ENCODE results near the gene RBMS3.

RBMS3 gene

GRCh38 chr3:29310865-29311264 is 30.0 kb downstream of the RBMS3 start:
- Histone ChIP-seq H3K36me3 (ENCODE audit: control insufficient read depth, insufficient read depth, low read length) (no peaks in the 10 kb centered on the region), H3K27ac (ENCODE audit: low read length) (no peak overlapping the region), H3K4me3 (ENCODE audit: low read length) (no peak overlapping the region), H3K27me3 (ENCODE audit: control insufficient read depth, insufficient read depth, low read length) (no peaks in the 10 kb centered on the region), H3K4me1 (ENCODE audit: control insufficient read depth, insufficient read depth, low read length) (no peaks in the 10 kb centered on the region), H3K9me3 (ENCODE audit: control insufficient read depth, insufficient read depth, low read length) (no peaks in the 10 kb centered on the region)
- WGBS (ENCODE audit: insufficient coverage, insufficient read length) = no CpG with 5 or more reads among the region's 1 CpG
- no peak for DNase-seq (ENCODE audit: low read depth, low spot score)

- Histone ChIP-seq H3K4me1 (ENCODE audit: control insufficient read depth, insufficient read depth, low read length) (no peaks in the 10 kb centered on the region), H3K36me3 (ENCODE audit: control insufficient read depth, insufficient read depth, low read length) (no peaks in the 10 kb centered on the region), H3K27me3 (ENCODE audit: control insufficient read depth, insufficient read depth, low read length) (no peaks in the 10 kb centered on the region), H3K9me3 (ENCODE audit: control insufficient read depth, insufficient read depth, low read length) (no peaks in the 10 kb centered on the region), H3K4me3 (ENCODE audit: low read length) (no peak overlapping the region), H3K27ac (ENCODE audit: low read length) (no peak overlapping the region)
- no CpG with 5 or more reads among the region's 3 CpGs for WGBS (ENCODE audit: insufficient coverage, insufficient read length)
- DNase-seq (ENCODE audit: low read depth, low spot score) = no peak
These were observed 30.9 kb downstream of the RBMS3 start for GRCh38 chr3:29311795-29312194.

- Histone ChIP-seq H3K9me3 (ENCODE audit: control insufficient read depth, insufficient read depth, low read length) (no peaks in the 10 kb centered on the region), H3K36me3 (ENCODE audit: control insufficient read depth, insufficient read depth, low read length) (no peaks in the 10 kb centered on the region), H3K4me1 (ENCODE audit: control insufficient read depth, insufficient read depth, low read length) (no peaks in the 10 kb centered on the region), H3K27ac (ENCODE audit: low read length) (no peak overlapping the region), H3K4me3 (ENCODE audit: low read length) (no peak overlapping the region), H3K27me3 (ENCODE audit: control insufficient read depth, insufficient read depth, low read length) (no peaks in the 10 kb centered on the region)
- no peak for DNase-seq (ENCODE audit: low read depth, low spot score)
- WGBS (ENCODE audit: insufficient coverage, insufficient read length) = no CpG with 5 or more reads among the region's 2 CpGs
These were observed 31.5 kb downstream of the RBMS3 start for GRCh38 chr3:29312395-29312794.

GRCh38 chr3:29312960-29313452 is 32.1 kb downstream of the RBMS3 start:
- DNase-seq (ENCODE audit: low read depth, low spot score) = no peak
- Histone ChIP-seq H3K4me3 (ENCODE audit: low read length) (no peak overlapping the region), H3K4me1 (ENCODE audit: control insufficient read depth, insufficient read depth, low read length) (no peaks in the 10 kb centered on the region)

GRCh38 chr3:29313981-29314726 is 33.3 kb downstream of the RBMS3 start:
- no peaks in the 10 kb centered on the region for H3K36me3 ChIP-seq (ENCODE audit: control insufficient read depth, insufficient read depth, low read length)
- no peak for DNase-seq (ENCODE audit: low read depth, low spot score)
- H3K4me1 ChIP-seq (ENCODE audit: control insufficient read depth, insufficient read depth, low read length) = no peaks in the 10 kb centered on the region
- H3K27me3 ChIP-seq (ENCODE audit: control insufficient read depth, insufficient read depth, low read length) = no peaks in the 10 kb centered on the region
- no CpG with 5 or more reads among the region's 1 CpG for WGBS (ENCODE audit: insufficient coverage, insufficient read length)
- no peak overlapping the region for H3K27ac ChIP-seq (ENCODE audit: low read length)
- H3K4me3 ChIP-seq (ENCODE audit: low read length) = no peak overlapping the region
- H3K9me3 ChIP-seq (ENCODE audit: control insufficient read depth, insufficient read depth, low read length) = no peaks in the 10 kb centered on the region

More at GRCh38 chr3:29312960-29313452, 32.1 kb downstream of the RBMS3 start:
- Histone ChIP-seq H3K27ac (ENCODE audit: low read length) (no peak overlapping the region), H3K9me3 (ENCODE audit: control insufficient read depth, insufficient read depth, low read length) (no peaks in the 10 kb centered on the region), H3K27me3 (ENCODE audit: control insufficient read depth, insufficient read depth, low read length) (no peaks in the 10 kb centered on the region), H3K36me3 (ENCODE audit: control insufficient read depth, insufficient read depth, low read length) (no peaks in the 10 kb centered on the region)
- WGBS (ENCODE audit: insufficient coverage, insufficient read length) = no CpG with 5 or more reads among the region's 2 CpGs

GRCh38 chr3:29314727-29315088 is 33.8 kb downstream of the RBMS3 start:
- Histone ChIP-seq H3K27me3 (ENCODE audit: control insufficient read depth, insufficient read depth, low read length) (no peaks in the 10 kb centered on the region), H3K4me1 (ENCODE audit: control insufficient read depth, insufficient read depth, low read length) (no peaks in the 10 kb centered on the region), H3K9me3 (ENCODE audit: control insufficient read depth, insufficient read depth, low read length) (no peaks in the 10 kb centered on the region), H3K36me3 (ENCODE audit: control insufficient read depth, insufficient read depth, low read length) (no peaks in the 10 kb centered on the region), H3K4me3 (ENCODE audit: low read length) (no peak overlapping the region), H3K27ac (ENCODE audit: low read length) (no peak overlapping the region)
- no peak for DNase-seq (ENCODE audit: low read depth, low spot score)

GRCh38 chr3:29317659-29318173 is 36.8 kb downstream of the RBMS3 start:
- Histone ChIP-seq H3K9me3 (ENCODE audit: control insufficient read depth, insufficient read depth, low read length) (no peaks in the 10 kb centered on the region), H3K27ac (ENCODE audit: low read length) (no peak overlapping the region), H3K36me3 (ENCODE audit: control insufficient read depth, insufficient read depth, low read length) (no peaks in the 10 kb centered on the region), H3K4me3 (ENCODE audit: low read length) (no peak overlapping the region), H3K4me1 (ENCODE audit: control insufficient read depth, insufficient read depth, low read length) (no peaks in the 10 kb centered on the region), H3K27me3 (ENCODE audit: control insufficient read depth, insufficient read depth, low read length) (no peaks in the 10 kb centered on the region)
- no CpG with 5 or more reads among the region's 1 CpG for WGBS (ENCODE audit: insufficient coverage, insufficient read length)
- DNase-seq (ENCODE audit: low read depth, low spot score) = no peak

GRCh38 chr3:29318251-29318650 is 37.4 kb downstream of the RBMS3 start:
- no CpG with 5 or more reads among the region's 3 CpGs for WGBS (ENCODE audit: insufficient coverage, insufficient read length)
- DNase-seq (ENCODE audit: low read depth, low spot score) = no peak
- no peaks in the 10 kb centered on the region for H3K4me1 ChIP-seq (ENCODE audit: control insufficient read depth, insufficient read depth, low read length)
- no peaks in the 10 kb centered on the region for H3K9me3 ChIP-seq (ENCODE audit: control insufficient read depth, insufficient read depth, low read length)
- no peak overlapping the region for H3K27ac ChIP-seq (ENCODE audit: low read length)
- H3K4me3 ChIP-seq (ENCODE audit: low read length) = no peak overlapping the region
- H3K27me3 ChIP-seq (ENCODE audit: control insufficient read depth, insufficient read depth, low read length) = no peaks in the 10 kb centered on the region
- H3K36me3 ChIP-seq (ENCODE audit: control insufficient read depth, insufficient read depth, low read length) = no peaks in the 10 kb centered on the region

GRCh38 chr3:29319262-29319661 is 38.4 kb downstream of the RBMS3 start:
- H3K36me3 ChIP-seq (ENCODE audit: control insufficient read depth, insufficient read depth, low read length) = no peaks in the 10 kb centered on the region
- no peak overlapping the region for H3K4me3 ChIP-seq (ENCODE audit: low read length)
- H3K27ac ChIP-seq (ENCODE audit: low read length) = no peak overlapping the region
- no peaks in the 10 kb centered on the region for H3K9me3 ChIP-seq (ENCODE audit: control insufficient read depth, insufficient read depth, low read length)
- no peaks in the 10 kb centered on the region for H3K4me1 ChIP-seq (ENCODE audit: control insufficient read depth, insufficient read depth, low read length)
- no CpG with 5 or more reads among the region's 4 CpGs for WGBS (ENCODE audit: insufficient coverage, insufficient read length)
- no peak for DNase-seq (ENCODE audit: low read depth, low spot score)
- no peaks in the 10 kb centered on the region for H3K27me3 ChIP-seq (ENCODE audit: control insufficient read depth, insufficient read depth, low read length)

GRCh38 chr3:29319798-29320197 is 38.9 kb downstream of the RBMS3 start:
- Histone ChIP-seq H3K27me3 (ENCODE audit: control insufficient read depth, insufficient read depth, low read length) (no peaks in the 10 kb centered on the region), H3K27ac (ENCODE audit: low read length) (no peak overlapping the region), H3K4me1 (ENCODE audit: control insufficient read depth, insufficient read depth, low read length) (no peaks in the 10 kb centered on the region), H3K36me3 (ENCODE audit: control insufficient read depth, insufficient read depth, low read length) (no peaks in the 10 kb centered on the region), H3K9me3 (ENCODE audit: control insufficient read depth, insufficient read depth, low read length) (no peaks in the 10 kb centered on the region), H3K4me3 (ENCODE audit: low read length) (no peak overlapping the region)
- no peak for DNase-seq (ENCODE audit: low read depth, low spot score)
- WGBS (ENCODE audit: insufficient coverage, insufficient read length) = no CpG with 5 or more reads among the region's 2 CpGs

GRCh38 chr3:29322586-29322985 is 41.7 kb downstream of the RBMS3 start:
- DNase-seq (ENCODE audit: low read depth, low spot score) = no peak
- no peak overlapping the region for H3K4me3 ChIP-seq (ENCODE audit: low read length)
- WGBS (ENCODE audit: insufficient coverage, insufficient read length) = no CpG with 5 or more reads among the region's 3 CpGs
- no peak overlapping the region for H3K27ac ChIP-seq (ENCODE audit: low read length)
- H3K9me3 ChIP-seq (ENCODE audit: control insufficient read depth, insufficient read depth, low read length) = no peaks in the 10 kb centered on the region
- no peaks in the 10 kb centered on the region for H3K36me3 ChIP-seq (ENCODE audit: control insufficient read depth, insufficient read depth, low read length)
- no peaks in the 10 kb centered on the region for H3K27me3 ChIP-seq (ENCODE audit: control insufficient read depth, insufficient read depth, low read length)
- no peaks in the 10 kb centered on the region for H3K4me1 ChIP-seq (ENCODE audit: control insufficient read depth, insufficient read depth, low read length)

Data from iPS DF 6.9 (cell line).